CD4-positive, alpha-beta T cell treated with Interleukin-4 for 4 hours (primary cell): ENCODE results near the gene RIBC2.
"Not testable (repeated sequence)": the region's sequence is repeated elsewhere in the genome, so short reads cannot be mapped to it uniquely, and the experiment has no call there.

ENCODE experiments used
- DNase-seq: peaks from one replicate; pipeline ENCODE4 v3.0.0-alpha.2; 2020

Gene RIBC2

DNA sequence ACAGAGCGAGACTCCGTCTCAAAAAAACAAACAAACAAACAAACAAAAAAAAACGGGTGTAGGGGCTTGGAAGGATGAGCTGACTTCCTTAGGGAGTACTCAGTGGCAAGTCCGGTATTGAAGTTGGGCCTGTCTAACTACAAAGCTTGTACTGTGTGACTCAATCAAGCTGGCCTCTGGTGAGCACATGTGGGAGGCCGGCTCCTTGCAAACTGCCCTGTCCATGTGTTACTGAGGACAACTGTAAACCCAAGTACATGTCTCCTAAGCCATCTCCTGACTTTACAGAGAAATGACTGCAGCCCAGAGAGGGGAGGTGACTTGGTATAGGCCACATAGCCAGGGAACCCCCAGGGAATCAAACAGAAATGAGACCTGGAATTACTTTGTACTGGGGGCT is 11.6 kb downstream of the RIBC2 start:
- DNase-seq = no peak

DNA sequence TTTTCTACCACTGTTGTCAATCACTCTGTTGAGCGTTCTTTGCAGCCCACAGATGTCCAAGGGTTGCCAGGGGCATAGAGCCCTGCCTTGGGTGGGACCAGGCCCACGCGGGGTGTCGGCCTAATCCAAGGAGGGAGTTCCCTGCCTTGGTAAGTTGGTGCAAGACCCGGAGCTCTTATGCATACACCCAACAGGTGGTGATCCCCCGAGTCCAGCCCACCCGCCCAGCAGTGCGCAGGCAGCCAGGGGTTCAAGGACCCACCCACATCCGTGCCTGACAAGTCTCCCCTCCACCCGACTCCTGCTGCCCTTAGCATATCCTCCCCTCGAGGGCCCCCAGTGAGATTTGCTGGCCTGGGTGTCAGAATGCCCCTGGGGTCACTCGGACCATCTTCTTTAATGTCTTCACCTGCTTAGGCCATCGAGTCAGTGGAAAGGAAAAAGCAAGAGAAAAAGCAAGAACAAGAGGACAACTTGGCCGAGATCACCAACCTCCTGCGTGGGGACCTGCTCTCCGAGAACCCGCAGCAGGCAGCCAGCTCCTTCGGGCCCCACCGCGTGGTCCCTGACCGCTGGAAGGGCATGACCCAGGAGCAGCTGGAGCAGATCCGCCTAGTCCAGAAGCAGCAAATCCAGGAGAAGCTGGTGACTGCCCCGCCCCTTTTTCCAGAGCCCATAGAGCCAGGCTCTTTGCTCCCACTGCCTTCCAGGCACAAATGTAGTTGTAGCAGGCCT is 12.2 kb downstream of the RIBC2 start:
- DNase-seq = no peak

DNA sequence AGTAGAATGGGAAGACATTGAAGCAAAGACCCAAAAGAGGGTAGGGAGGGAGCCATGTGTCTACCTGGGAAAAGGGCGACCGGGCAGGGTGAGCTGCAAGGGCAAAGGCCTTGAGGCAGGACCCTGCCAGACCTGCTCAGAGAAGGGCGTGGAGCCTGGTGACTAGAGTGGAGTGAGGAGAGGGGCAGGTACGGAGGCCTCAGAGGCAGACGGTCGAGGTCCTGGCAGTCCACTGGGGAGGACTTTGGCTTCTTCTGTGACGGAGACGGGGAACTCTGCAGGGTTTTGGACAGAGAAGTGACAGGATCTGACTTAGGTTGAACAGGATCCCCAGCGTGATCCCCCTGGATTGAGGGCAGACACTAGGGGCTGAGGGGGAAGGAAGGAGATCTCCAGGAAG is 12.9 kb downstream of the RIBC2 start:
- no peak for DNase-seq

DNA sequence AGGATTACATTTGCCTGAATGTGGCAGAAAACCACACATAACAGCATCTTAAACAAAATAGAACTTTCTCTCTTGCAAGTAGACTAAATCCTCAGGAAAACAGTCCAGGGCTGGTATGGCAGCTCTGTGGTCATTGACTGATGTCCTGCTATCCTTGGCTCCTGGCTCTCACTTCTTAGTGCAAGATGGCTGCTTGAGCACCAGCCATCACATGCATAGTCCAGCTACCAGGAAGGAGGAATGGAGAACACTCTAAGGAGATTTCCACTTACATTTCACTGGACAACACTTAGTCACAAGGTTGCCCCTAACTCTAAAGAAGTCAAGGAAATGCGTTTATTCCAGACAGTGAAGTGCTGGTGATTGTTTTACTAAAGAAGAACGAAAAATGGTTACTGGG is 13.6 kb downstream of the RIBC2 start:
- no peak for DNase-seq

DNA sequence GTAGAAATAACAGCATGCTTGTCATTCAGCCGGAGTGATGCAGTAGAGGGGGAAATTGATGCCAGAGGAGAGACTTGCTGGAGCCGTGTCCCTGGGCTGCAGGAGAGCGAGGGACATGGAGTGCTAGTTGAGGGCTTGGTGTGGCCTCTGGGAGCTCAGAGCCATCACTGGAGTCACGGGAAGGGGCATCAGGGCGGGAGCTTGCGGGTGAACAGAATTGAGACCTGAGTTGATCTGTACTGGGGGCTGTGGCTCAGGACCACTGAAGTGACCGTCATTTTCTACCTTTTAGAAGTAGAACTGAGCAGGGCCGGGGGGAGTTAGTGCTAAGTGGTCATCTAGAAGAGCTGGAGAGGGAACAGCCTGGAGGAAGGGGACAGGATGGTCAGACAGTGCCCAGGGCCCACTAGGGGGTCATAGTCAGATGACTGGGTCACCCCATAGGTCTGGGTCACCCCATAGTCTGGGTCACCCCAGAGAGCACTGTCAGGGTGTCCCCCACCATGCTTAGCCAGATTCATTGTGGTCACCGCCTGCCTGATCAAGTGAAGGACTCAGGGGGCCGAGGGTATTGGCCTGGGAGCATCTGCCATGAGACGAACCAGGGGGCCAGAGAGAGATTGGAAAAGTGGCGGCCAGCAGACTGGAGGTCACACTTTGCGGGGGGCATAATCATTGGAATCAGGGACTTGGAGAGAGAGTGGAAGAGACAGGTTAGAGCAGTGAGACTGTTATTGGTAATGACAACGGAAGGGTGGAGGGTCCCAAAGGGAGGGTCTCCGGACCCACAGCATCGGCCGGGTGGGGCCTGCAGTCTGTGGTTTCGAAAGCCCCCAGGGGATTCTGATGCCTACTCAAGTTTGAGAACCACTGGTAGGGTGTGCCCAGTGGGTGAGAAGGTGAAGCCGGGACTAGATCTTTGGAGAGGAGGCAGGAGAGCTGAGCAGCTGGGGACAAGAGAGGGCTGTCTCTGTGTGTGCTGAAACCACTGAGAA is 15.2 kb downstream of the RIBC2 start:
- no peak for DNase-seq

DNA sequence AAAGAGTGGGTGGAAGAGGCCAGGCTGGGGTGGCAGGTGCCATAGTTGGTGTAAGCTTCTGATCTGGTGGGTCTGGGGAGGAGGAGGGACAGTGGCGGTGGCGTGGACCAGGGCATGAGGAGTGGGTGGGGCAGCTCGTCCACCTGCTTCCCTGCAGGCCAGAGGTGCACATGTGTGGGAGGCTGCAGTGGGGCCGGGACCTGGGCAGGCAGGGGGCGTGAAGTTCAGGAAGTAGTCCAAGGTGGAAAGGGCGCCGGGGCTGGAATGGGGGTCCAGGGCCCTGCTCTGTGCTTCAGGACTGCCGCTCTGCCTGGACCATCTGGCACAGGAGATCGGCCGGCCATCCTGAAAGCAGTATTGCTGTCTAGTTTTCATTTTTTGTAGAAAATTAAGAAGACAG is 15.9 kb downstream of the RIBC2 start:
- DNase-seq = no peak

DNA sequence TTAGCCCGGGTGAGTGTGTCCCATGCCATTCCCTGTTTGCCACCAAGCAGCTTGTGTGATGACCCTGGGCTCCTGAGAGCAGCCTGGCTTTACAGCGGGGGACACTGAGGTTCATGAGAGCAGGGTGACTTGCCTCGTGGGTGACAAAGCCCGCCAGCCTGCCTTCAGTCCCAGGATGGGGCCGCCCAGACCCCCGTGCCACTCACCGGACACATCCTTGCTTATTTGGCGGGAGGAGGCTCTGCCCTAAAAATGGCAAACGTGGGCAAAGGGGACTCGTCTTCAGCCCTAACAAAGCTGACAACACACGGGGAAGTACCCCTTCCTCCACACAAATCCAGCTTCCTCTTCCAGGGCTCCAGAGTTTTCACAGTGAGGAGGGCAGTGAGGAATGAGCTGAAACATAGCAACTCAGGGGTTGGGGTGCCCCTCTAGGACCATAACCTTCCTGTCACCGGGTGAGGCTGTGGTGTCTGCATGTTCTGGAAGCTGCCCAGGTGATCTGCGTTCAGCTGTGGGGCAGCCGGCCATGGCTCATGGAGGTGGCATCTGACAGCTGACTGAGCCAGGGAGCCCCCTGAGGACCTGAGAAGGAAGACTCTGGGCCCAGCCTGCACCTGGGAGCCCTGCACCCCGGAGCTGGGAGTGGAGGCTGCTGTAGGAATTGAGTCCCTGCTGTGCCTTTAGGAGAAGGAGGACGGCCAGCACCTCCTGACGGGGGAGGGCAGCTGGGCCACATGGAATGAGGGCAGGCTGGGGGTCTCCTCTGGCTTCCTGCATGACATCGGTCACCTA is 16.7 kb downstream of the RIBC2 start:
- no peak for DNase-seq

DNA sequence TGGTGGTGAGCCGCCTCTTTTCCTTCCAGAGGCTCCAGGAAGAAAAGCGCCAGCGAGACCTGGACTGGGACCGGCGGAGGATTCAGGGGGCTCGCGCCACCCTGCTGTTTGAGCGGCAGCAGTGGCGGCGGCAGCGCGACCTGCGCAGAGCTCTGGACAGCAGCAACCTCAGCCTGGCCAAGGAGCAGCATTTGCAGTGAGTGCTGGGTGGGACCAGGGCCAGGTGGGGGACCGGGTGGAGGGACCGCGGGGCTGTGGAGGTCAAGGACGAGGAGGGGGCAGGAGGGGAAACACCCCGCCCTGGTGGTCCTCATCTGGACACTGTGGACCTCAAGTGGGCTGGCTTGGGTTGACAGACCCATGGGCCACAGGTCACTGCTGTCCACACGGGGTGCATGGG is 17.4 kb downstream of the RIBC2 start:
- DNase-seq = no peak

DNA sequence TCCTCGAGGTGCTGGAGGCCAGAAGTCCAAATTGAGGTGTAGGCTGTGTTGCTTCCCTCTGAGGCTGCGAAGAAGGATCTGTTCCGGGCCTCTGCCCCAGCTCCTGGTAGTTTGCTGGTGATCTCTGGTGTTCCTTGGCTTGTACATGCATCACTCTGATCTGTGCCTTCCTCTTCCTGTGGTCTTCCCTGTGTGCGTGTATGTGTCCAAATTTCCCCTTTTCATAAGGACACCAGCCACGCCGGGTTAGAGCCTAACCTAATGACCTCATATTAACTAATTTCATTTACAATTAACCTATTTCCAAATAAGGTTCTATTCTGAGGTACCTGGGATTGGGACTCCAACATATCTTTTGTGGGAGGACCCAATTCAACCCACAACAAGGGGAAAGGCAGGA is 21.5 kb downstream of the RIBC2 start:
- no peak for DNase-seq

DNA sequence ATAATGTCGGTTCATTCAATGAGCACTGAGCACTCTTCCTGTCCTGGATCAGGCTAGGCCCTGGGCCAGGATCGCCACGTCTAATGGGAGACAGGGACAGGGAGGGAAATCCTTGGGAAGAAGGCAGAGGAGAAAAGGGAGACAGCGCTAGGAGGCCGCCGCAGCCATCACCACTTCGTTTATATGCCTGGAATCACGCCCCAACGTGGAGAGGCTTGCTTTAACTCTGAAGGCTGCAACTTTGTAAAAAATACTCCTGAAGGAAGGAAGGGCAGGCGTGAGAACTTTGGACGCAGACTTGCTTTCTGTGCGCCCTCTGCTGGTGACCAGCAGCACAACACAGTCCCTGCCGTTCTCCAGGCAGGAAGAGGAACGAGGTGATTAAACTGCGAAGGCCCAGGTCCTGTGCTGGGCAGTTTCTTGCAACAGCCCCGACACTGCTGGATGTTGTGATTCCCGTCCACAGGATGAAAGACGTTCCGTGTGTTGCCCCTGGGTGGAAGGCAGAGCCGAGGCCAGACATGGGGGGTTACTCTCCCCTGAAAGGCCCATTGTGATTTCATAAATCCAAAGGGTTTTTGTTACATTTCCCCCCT is 22.1 kb downstream of the RIBC2 start:
- DNase-seq = peak; percentile 79

DNA sequence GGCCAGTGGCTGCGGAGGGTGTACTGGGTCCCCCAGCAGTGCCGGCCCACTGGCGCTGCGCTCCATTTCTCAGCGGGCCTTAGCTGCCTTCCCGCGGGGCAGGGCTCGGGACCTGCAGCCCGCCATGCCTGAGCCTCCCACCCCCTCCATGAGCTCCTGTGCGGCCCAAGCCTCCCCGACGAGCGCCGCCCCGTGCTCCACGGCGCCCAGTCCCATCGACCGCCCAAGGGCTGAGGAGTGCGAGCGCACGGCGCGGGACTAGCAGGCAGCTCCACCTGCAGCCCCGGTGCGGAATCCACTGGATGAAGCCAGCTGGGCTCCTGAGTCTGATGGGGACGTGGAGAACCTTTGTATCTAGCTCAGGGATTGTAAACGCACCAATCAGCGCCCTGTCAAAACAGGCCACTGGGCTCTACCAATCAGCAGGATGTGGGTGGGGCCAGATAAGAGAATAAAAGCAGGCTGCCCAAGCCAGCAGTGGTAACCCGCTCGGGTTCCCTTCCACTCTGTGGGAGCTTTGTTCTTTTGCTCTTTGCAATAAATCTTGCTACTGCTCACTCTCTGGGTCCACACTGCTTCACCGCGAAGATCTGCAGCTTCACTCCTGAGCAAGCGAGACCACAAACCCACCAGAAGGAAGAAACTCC is 23.5 kb downstream of the RIBC2 start:
- not testable (repeated sequence) for DNase-seq

DNA sequence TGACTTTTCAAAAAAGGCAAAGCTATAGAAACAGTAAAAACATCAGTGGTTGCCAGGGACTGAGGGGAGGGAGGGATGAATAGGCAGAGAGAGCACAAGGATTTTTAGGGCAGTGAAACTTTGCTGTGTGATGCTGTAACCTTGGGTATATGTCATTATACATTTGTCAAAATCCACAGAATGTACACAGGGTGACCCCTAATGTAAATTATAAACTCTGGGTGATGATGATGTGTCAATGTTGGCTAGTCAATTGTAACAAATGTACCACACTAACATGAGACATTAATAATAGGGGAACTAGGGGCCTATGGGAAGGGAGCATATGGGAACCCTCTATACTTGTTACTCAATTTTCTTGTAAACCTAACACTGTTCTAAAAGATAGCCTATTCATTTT is 24.8 kb downstream of the RIBC2 start:
- no peak for DNase-seq

DNA sequence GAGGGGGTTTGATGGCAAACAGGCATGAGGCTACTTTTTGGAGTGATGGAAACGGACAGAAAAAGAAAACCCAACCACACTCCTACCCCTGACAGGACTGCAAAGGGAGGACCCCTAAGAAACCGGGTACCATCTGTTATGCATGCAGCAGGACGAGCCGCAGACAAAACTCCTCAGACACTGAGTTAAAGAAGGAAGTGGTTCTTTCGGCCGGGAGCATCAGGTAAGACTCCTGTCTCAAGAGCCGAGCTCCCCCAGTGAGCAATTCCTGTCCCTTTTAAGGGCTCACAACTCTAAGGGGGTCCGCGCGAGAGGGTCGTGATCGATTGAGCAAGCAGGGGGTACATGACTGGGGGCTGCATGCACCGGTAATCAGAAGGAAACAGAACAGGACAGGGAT is 27.2 kb downstream of the RIBC2 start:
- DNase-seq = not testable (repeated sequence)

DNA sequence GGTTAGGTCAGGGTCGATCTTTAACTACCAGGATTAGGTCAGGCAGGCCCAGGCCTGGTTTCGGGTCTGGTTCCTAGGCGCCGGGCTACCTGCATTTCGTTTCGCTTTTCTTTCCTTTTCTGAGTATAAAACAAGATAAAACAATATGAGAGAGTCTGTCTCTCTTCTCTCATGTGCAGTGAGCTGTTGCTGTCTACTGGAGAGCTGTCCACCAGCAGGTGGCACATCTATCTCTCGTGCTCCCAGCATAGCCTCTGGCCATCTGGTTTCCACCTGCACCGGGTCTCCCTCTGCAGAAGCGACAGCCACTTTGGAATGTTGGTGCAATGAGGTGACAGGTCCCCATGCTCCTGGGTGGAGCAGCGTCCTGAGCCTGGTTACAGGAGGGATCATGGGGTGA is 27.6 kb downstream of the RIBC2 start:
- DNase-seq = peak; percentile 21

DNA sequence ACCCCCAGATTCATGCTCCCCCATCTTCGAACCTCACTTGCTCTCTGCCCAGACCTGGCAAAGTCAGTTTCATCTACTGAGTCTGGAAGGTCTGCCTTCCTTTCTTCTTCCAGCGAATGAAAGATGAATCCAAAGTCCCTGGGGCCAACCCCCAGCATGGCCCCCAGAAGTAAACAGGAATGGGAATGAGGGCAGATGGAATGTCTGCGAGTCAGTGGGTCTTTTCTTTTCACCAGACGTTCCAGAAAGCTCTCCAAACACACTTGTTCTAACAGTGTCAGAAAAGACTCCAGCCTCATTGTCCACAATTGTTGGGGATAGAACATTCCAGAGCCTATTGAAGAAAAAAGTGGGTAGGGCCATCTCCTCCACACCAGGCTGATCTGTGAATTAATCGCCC is 28.6 kb downstream of the RIBC2 start:
- no peak for DNase-seq

DNA sequence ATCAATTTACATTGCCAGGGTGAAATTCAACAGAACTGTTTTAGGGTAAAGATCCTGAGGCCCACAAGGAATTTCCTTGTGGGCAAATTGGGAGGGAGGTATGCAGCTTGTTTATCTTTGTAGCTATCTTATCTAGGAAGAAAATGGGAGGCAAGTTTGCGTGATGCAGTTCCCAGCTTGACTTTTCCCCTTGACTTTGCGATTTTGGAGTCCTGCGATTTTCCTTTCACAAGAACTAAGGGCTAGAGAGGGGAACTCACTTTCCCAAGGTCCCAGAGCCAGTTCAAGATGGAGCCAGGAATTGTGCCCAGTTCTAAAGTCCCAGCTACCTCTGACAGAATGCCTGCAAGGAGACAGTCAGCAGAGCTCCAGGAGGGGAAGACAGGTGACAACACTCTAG is 30.7 kb downstream of the RIBC2 start:
- no peak for DNase-seq

DNA sequence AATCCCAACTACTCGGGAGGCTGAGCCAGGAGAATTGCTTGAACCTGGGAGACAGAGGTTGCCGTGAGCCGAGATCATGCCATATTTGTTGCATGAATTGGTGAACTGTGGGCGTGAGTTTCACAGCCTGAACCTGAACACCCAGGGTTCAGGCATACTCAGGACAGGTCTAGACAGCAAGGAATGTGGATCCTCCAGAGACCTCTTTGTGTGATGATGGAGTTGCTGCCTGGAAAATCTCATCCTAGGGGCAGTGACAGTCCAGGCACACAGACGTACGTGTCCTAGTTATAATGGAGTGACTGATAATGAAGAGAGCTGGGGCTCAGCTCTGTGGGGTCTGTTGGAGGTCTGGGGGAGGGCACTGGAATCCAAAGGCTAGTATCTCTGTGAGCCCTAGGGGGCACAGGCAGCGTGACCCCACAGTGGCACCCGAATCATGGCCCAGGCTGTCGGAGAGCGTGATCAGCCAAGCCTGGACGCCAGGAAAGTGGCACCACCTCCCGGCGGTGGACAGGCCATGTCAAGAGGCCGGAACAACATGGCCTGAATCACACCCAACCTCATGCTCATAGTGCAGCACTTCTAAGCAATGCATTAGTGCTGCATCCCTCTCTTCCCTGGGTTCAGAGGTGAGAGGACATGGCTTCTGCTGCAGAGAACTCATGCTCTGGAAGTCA is 31.7 kb downstream of the RIBC2 start:
- DNase-seq = no peak

DNA sequence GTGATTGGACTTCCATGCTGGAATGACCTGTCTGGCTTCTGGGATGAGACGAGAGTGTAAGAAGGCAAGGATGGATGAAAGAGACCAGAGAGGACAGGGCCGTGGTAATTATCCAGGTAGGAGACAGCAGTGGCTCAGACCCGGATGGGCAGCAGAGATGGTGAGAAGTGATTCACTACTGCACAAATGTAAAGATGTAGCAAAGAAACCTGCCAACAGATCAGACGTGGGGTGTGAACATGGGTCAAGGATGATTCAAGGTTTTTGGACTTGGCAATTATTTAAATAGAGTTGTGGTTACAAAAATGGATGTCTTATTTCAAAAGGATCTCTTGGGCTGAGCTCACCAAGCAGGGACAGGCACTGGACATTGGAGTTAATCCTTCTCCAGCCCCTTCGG is 32.7 kb downstream of the RIBC2 start:
- no peak for DNase-seq

DNA sequence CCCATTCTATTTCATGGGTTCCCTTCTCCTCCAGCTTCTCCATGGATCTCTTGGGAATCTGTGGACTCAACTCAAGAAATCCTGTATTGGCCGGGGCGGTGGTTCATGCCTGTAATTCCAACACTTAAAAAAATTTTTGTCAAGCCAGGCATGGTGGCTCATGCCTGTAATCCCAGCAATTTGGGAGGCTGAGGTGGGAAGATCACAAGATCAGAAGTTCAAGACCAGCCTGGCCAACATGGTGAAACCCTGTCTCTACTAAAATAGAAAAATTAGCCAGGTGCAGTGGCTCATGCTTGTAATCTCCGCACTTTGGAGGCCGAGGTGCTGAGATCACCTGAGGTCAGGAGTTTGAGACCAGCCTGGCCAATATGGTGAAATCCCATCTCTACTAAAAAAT is 34.1 kb downstream of the RIBC2 start:
- DNase-seq = not testable (repeated sequence)

DNA sequence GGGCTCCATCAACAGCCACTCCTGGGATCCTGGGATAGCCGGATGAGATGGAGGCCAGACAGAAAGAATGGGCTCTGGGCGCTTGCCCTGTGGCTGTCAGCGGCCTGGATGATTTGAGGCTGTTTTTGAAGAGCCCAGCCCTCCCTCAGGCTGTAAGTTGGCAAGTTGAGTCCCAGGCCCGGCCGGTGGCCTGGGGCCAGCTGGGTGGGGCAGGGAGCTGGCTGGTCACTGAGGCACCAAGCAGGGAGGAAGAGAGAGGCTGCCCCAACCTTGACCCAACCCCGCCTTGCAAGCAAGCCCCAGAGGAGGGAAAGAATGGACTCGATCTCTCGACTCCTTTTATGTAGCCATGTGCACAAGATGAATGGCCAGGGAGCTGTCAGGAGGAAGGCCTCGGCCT is 34.9 kb downstream of the RIBC2 start:
- DNase-seq = no peak

DNA sequence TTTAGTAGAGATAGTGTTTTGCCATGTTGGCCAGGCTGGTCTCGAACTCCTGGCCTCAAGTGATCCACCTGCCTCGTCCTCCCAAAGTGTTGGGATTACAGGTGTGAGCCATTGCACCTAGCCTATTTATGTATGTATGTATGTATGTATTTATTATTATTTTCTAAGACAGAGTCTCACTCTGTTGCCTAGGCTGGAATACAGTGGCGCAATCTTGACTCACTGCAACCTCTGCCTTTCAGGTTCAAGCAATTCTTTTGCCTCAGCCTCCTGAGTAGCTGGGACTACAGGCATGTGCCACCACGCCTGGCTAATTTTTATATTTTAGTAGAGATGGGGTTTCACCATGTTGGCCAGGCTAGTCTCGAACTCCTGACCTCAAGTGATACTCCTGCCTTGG is 35.9 kb downstream of the RIBC2 start:
- not testable (repeated sequence) for DNase-seq
